Common myeloid progenitor, CD34-positive (primary cell): ENCODE results near the gene OSBPL6.
A peak's percentile ranks its signal among the peaks of the same experiment; 100 is the strongest.

Source experiments
- CTCF ChIA-PET: fragments of 350-600 bp; sonication (Branson Sonifier 250); formaldehyde crosslinking; loops from one replicate; lab custom pipeline; 2021; ENCODE audit warnings: antibody characterized with exemption; lab: Charles Lee
- POLR2A ChIA-PET: fragments of 350-600 bp; sonication (Branson Sonifier 250); formaldehyde crosslinking; loops from one replicate; lab custom pipeline; 2021; ENCODE audit warnings: antibody characterized with exemption; lab: Charles Lee
- DNase-seq, 3 donors: peaks; one replicate each; pipeline versions ENCODE4 v3.0.0 to v3.0.0-alpha.2; 2013
- H3K27ac ChIP-seq, 2 experiments: 1 replicate in 1 of 2; 2 replicates in 1 of 2; pipeline ENCODE4 v1.7.0; 2013; ENCODE audit warnings: inconsistent platforms in 2 of 2, low read length in 2 of 2, mild to moderate bottlenecking in 2 of 2, low read depth in 1 of 2, moderate library complexity in 1 of 2; ENCODE audit not compliant: severe bottlenecking in 2 of 2, insufficient read depth in 1 of 2, poor library complexity in 1 of 2
- H3K27me3 ChIP-seq, 5 experiments: replicated peaks in 2 of 5; 1 replicate in 3 of 5; 2 replicates in 2 of 5; pipeline versions ENCODE4 v1.6.1 to v1.7.0; 2013; ENCODE audit warnings: low read length in 4 of 5, mild to moderate bottlenecking in 2 of 5, moderate library complexity in 2 of 5, inconsistent platforms in 1 of 5; ENCODE audit not compliant: insufficient read depth in 5 of 5, control insufficient read depth in 4 of 5
- H3K36me3 ChIP-seq, 4 experiments: 1 replicate in 2 of 4; 2 replicates in 2 of 4; pipeline versions ENCODE4 v1.6.1 to v1.7.0; 2013; ENCODE audit warnings: low read length in 3 of 4, control low read depth in 1 of 4, mild to moderate bottlenecking in 1 of 4; ENCODE audit not compliant: control insufficient read depth in 4 of 4, insufficient read depth in 4 of 4
- H3K4me1 ChIP-seq, 4 experiments: 1 replicate in 3 of 4; 2 replicates in 1 of 4; pipeline versions ENCODE4 v1.6.1 to v1.7.1; 2013; ENCODE audit warnings: low read length in 3 of 4, mild to moderate bottlenecking in 3 of 4, control low read depth in 1 of 4, inconsistent platforms in 1 of 4, moderate library complexity in 1 of 4; ENCODE audit not compliant: control insufficient read depth in 4 of 4, insufficient read depth in 4 of 4; ENCODE audit errors: control extremely low read depth in 1 of 4
- H3K4me3 ChIP-seq, 7 experiments: 1 replicate in 4 of 7; 2 replicates in 3 of 7; pipeline versions ENCODE4 v1.5.1 to v1.7.0; 2013; ENCODE audit warnings: mild to moderate bottlenecking in 7 of 7, low read length in 6 of 7, moderate library complexity in 6 of 7, inconsistent platforms in 2 of 7, low read depth in 2 of 7, control low read depth in 1 of 7; ENCODE audit not compliant: insufficient read depth in 4 of 7, control insufficient read depth in 1 of 7; ENCODE audit errors: extremely low read depth in 1 of 7
- H3K9me3 ChIP-seq, 5 experiments: 1 replicate in 4 of 5; 2 replicates in 1 of 5; pipeline versions ENCODE4 v1.6.1 to v1.7.1; 2013; ENCODE audit warnings: low read length in 4 of 5, mild to moderate bottlenecking in 2 of 5, inconsistent platforms in 1 of 5, low read depth in 1 of 5, moderate library complexity in 1 of 5; ENCODE audit not compliant: control insufficient read depth in 4 of 5, insufficient read depth in 2 of 5; ENCODE audit errors: control extremely low read depth in 1 of 5
- WGBS: methylation state at CpG from one replicate; pipeline ENCODE4 v1.1.5; 2013; ENCODE audit not compliant: insufficient coverage; 5-methylcytosine and 5-hydroxymethylcytosine counted together

OSBPL6 gene

DNA sequence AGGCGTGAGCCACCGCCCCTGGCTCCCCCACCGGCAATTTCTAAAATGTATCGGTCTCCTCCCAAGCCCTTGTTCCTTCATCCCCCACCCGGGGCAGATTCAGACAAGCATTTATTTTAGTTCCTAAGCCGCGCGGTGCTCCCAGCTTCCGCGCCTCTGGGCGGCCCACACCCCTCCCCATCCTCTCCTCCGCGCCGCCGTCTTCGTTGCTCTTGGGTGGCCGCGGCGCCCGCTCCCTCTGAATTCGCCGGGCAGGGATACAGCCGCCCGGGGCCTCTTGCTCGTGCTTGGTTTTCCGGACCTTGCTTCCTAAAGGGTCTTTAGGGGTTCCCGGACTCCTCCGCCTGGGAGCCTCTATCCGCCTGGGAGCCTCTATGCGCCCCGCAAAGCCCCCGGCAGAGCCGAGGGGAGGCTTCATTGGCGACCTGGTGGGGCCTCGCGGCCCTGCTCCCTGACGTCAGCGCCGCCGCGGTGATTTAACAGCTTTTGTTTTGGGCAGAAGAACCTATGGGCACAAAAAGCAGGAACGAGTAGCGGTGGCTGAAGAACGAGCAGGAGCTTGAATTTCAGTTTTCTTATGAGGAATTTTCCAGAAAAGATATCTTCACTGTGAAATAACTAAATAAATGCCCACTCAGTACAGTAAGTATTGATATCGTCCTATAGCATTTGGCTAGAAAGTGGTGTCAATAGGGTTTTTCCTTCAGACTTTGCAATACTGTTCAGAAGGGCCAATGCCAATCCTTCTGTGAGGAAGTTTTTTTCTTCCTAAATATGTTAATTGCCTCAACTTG lies 219.4 kb downstream of the OSBPL6 start:
- Histone ChIP-seq H3K36me3 (peaks cover 0 to 5% (median 2%) of the 10 kb centered on the region in 4 experiments), H3K27ac (peak overlapping the region; percentile 89 to 95), H3K4me1 (peaks cover 6 to 17% (median 10%) of the 10 kb centered on the region in 4 experiments), H3K9me3 (no peaks in the 10 kb centered on the region), H3K27me3 (no peaks in the 10 kb centered on the region), H3K4me3 (peak overlapping the region; percentile 64 to 93 (median 78))
- POLR2A ChIA-PET, result interaction anchor here (0.6 to 1.4 kb wide), 3 partner anchors 37 to 284 kb away, joined by 3 read pairs; partner anchors contain the start of genes PJVK and PRKRA
- WGBS, result 0% methylated on average over 22 of the region's 45 CpGs
- CTCF ChIA-PET, result interaction anchor here (0.6 to 13.7 kb wide), 19 partner anchors 10 to 302 kb away, joined by 3 to 278 read pairs (median 4); partner anchors contain the start of gene RBM45
- DNase-seq, result peak; percentile 87 to 93 (median 92)

GRCh38 chr2:178414266-178415247 lies 220.2 kb downstream of the OSBPL6 start:
- Histone ChIP-seq H3K4me3 (peak overlapping the region in 6 of 7 experiments; percentile 64 to 93 (median 80)), H3K9me3 (no peaks in the 10 kb centered on the region), H3K27ac (peak overlapping the region; percentile 89 to 95), H3K4me1 (peaks cover 6 to 17% (median 10%) of the 10 kb centered on the region in 4 experiments), H3K27me3 (no peaks in the 10 kb centered on the region), H3K36me3 (peaks cover 0 to 5% (median 2%) of the 10 kb centered on the region in 4 experiments)
- WGBS, result 18% methylated on average over 14 of the region's 21 CpGs
- ChIA-PET POLR2A (interaction anchor here (0.6 to 1.4 kb wide), 3 partner anchors 36 to 285 kb away, joined by 3 read pairs; partner anchors contain the start of genes PJVK and PRKRA), CTCF (interaction anchor here (0.6 to 13.7 kb wide), 26 partner anchors 9 to 303 kb away, joined by 3 to 278 read pairs (median 4); partner anchors contain the start of gene RBM45)
- DNase-seq, result peak; percentile 96 to 98 (median 97)

DNA sequence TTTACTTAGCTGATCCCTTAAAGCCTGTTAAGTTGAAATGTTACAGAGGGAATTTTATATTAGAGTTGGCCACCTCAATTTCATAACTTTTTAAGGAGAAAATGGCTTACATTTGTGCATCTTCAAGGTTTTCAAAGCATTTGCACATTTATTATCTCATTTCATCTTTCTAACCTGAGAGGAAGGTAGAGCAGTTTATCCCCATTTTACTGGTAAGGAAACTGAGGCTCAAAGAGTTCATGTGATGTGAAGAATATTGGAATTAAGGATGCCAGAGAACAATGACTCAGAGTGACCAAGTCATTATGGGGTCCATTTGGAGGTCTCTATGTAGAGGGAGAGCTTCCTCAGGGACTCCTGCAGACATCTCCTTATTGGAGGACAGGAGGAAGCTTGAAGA lies 221.7 kb downstream of the OSBPL6 start:
- CTCF ChIA-PET, result interaction anchor here (1.3 to 13.7 kb wide), 6 partner anchors 18 to 305 kb away, joined by 3 to 278 read pairs (median 6); no protein-coding TSS in a partner anchor
- H3K4me1 ChIP-seq, result peaks cover 6 to 17% (median 12%) of the 10 kb centered on the region in 4 experiments
- no peak overlapping the region for H3K4me3 ChIP-seq
- POLR2A ChIA-PET, result no interaction called here
- H3K27me3 ChIP-seq, result no peaks in the 10 kb centered on the region
- DNase-seq, result no peak
- no peak overlapping the region for H3K27ac ChIP-seq
- H3K9me3 ChIP-seq, result no peaks in the 10 kb centered on the region
- H3K36me3 ChIP-seq, result peaks cover 0 to 9% (median 2%) of the 10 kb centered on the region in 4 experiments

DNA sequence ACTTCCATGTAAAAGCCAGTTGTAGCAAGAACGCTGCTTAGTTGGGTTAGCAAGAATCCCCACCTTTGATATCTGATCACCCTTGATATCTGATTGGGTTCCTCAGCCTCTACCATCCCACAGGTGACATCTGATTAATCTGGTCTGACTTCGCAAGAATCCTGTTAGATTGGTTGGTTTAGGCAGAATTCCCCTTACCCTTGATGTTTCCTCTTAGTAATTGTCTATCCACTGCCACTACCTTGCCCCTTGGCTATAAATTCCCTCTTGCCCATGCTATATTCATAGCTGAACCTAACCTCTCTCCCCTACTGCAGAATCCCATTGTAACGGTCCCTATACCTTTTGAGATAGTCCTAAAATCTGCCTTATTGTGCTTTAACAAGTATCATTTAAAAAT lies 223.6 kb downstream of the OSBPL6 start:
- POLR2A ChIA-PET, result no interaction called here

DNA sequence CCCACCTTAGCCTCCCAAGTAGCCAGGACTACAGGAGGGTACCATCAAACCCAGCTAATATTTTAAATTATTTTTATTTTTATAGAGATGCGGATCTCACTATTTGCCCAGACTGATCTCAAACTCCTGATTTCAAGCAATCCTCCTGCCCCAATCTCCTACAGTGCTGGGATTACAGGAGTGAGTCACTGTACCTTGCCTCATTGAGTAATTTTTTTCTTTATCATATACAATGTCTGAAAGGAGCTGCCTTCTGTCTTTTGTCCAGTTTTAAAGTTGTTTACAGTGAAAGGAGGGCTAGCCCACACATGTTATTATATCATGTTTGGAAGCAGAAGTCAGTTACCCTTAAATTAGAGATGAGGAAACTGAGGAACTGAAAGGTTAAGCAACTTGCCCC lies 224.1 kb downstream of the OSBPL6 start:
- H3K4me3 ChIP-seq, result no peak overlapping the region
- H3K4me1 ChIP-seq, result peaks cover 6 to 13% (median 11%) of the 10 kb centered on the region in 4 experiments
- H3K27ac ChIP-seq, result no peak overlapping the region
- POLR2A ChIA-PET, result no interaction called here
- peaks cover 4 to 25% (median 15%) of the 10 kb centered on the region in 4 experiments for H3K36me3 ChIP-seq
- WGBS, result no CpG with 5 or more reads among the region's 1 CpG
- no peak for DNase-seq
- H3K9me3 ChIP-seq, result peaks cover 0 to 8% (median 1%) of the 10 kb centered on the region in 5 experiments
- CTCF ChIA-PET, result interaction anchor here (0.6 to 13.7 kb wide), 10 partner anchors 9 to 312 kb away, joined by 3 to 278 read pairs (median 6); partner anchors contain the start of gene RBM45
- H3K27me3 ChIP-seq, result no peaks in the 10 kb centered on the region

More for the DNA sequence above, 223.6 kb downstream of the OSBPL6 start:
- DNase-seq, result no peak
- H3K27me3 ChIP-seq, result no peaks in the 10 kb centered on the region
- CTCF ChIA-PET, result interaction anchor here (0.7 to 13.7 kb wide), 9 partner anchors 9 to 311 kb away, joined by 3 to 278 read pairs (median 6); partner anchors contain the start of gene RBM45
- H3K9me3 ChIP-seq, result peaks cover 0 to 7% (median 1%) of the 10 kb centered on the region in 5 experiments
- H3K36me3 ChIP-seq, result peaks cover 4 to 25% (median 12%) of the 10 kb centered on the region in 4 experiments
- H3K4me1 ChIP-seq, result peaks cover 6 to 15% (median 12%) of the 10 kb centered on the region in 4 experiments
- 100% methylated on average over 2 of the region's 3 CpGs for WGBS
- H3K27ac ChIP-seq, result no peak overlapping the region
- no peak overlapping the region for H3K4me3 ChIP-seq

DNA sequence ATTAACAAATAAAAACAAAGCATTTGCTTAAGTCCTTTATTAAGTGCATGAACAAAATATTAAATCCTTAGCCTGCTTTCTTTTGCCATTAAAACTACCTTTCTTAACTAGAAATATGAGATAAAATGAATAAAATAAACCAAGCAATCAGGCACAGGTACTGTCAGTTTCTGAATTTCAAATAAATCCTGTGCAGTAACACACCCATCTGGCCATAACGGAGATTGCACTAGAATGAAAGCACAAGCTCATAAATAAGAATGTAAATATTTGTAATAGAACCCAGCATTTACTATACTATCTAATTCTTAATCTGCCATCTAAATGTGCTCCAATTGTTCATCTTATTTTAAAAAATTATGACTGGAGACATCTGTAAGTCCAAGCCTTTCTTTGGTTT lies 224.8 kb downstream of the OSBPL6 start:
- Histone ChIP-seq H3K4me1 (peaks cover 4 to 12% (median 9%) of the 10 kb centered on the region in 4 experiments), H3K4me3 (no peak overlapping the region), H3K27ac (no peak overlapping the region), H3K9me3 (peaks cover 0 to 9% (median 1%) of the 10 kb centered on the region in 5 experiments), H3K36me3 (peaks cover 7 to 26% (median 18%) of the 10 kb centered on the region in 4 experiments), H3K27me3 (no peaks in the 10 kb centered on the region)
- peak; percentile 42 to 56 (median 56) for DNase-seq
- ChIA-PET POLR2A (no interaction called here), CTCF (interaction anchor here (0.8 to 13.7 kb wide), 13 partner anchors 10 to 313 kb away, joined by 3 to 278 read pairs (median 5); partner anchors contain the start of gene RBM45)
- no CpG with 5 or more reads among the region's 1 CpG for WGBS
